Dendritic cell treated with granulocyte-macrophage colony-stimulating factor and Interleukin-4, amounts not matched to agents 40 ng/mL and 50 ng/mL, for 4 days (primary cell): ENCODE measurements around the gene TNIK.
A peak's percentile ranks its signal among the peaks of the same experiment; 100 is the strongest.

Experiments
- H3K27ac Mint-ChIP-seq: one replicate; pipeline ENCODE4 v1.8.0; 2022; ENCODE audit warnings: mild to moderate bottlenecking, mixed read lengths
- H3K27me3 Mint-ChIP-seq: one replicate; pipeline ENCODE4 v1.8.0; 2022; ENCODE audit warnings: mild to moderate bottlenecking, mixed read lengths
- H3K36me3 Mint-ChIP-seq: one replicate; pipeline ENCODE4 v1.8.0; 2022; ENCODE audit warnings: low read depth, mixed read lengths
- H3K4me1 Mint-ChIP-seq: one replicate; pipeline ENCODE4 v1.8.0; 2022; ENCODE audit warnings: low read depth, mixed read lengths
- H3K4me3 Mint-ChIP-seq: one replicate; pipeline ENCODE4 v1.8.0; 2022; ENCODE audit warnings: mild to moderate bottlenecking, moderate library complexity, mixed read lengths
- H3K9me3 Mint-ChIP-seq: one replicate; pipeline ENCODE4 v1.8.0; 2022; ENCODE audit warnings: mixed read lengths
- intact Hi-C: fragments of 100-400 bp; cut with micrococcal nuclease; formaldehyde crosslinking; loops from one replicate; pipeline ENCODE4 v1.15.0; 2022

The TNIK gene

DNA sequence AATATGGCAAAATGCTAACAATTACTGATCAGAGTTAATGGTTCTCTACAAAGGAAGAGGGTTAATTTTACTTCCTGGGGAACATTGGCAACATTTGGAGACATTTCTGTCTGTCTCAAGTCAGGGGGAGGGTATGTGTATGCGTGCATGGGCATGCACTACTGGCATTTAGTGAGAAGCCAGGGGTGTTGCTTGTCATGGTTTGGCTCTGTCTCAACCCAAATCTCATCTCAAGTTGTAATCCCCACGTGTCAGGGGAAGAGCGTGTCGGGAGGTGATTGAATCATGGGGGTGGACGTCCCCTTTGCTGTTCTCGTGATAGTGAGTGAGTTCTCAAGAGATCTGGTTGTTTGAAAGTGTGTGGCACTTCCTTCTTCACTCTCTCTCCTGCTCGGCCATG is 28.3 kb upstream of the TNIK start:
- Mint-ChIP-seq H3K27ac (no peak overlapping the region), H3K36me3 (no peaks in the 10 kb centered on the region), H3K4me3 (no peak overlapping the region), H3K27me3 (no peaks in the 10 kb centered on the region), H3K9me3 (no peaks in the 10 kb centered on the region), H3K4me1 (peaks cover 10% of the 10 kb centered on the region)
- intact Hi-C loops, result no loop called here

DNA sequence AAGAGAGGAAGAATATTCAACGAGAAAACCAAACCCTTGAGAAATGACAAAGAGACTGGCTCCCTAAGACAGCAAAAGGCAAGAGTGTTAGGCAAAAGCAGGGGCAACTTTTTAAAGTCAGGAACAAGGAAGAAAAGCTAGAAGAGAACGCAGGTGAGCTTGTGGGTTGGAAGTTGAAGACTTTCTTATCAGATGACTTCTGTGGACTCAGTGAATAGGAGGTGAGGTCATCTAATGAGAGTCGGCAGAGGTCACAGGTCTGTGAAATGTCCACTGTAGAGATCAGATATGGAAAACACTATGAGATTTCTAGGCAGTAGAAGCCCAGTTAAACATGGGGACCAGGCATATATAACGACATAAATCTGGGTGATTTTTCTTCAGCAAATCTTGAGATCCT is 27.2 kb upstream of the TNIK start:
- no peak overlapping the region for H3K27ac Mint-ChIP-seq
- no peaks in the 10 kb centered on the region for H3K9me3 Mint-ChIP-seq
- peaks cover 10% of the 10 kb centered on the region for H3K4me1 Mint-ChIP-seq
- H3K36me3 Mint-ChIP-seq, result no peaks in the 10 kb centered on the region
- no peaks in the 10 kb centered on the region for H3K27me3 Mint-ChIP-seq
- no peak overlapping the region for H3K4me3 Mint-ChIP-seq
- intact Hi-C loops, result no loop called here

DNA sequence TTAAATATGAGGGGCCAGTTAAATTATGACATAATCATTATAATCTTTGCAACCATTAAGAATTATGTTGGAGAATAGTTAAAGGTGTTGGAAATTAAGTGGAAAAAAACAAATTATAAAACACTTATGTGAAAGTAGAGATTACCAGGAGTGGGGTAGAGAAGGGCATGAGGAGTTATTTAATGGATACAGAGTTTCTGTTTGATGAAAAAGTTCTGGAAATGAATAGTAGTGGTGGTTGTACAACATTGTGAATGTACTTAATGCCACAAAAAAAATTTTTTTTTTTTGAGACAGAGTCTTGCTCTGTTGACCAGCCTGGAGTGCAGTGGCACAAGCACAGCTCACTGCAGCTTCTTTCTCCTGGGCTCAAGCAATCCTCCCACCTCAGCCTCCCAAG is 25.1 kb upstream of the TNIK start:
- no peaks in the 10 kb centered on the region for H3K4me1 Mint-ChIP-seq
- H3K27ac Mint-ChIP-seq, result no peak overlapping the region
- H3K36me3 Mint-ChIP-seq, result no peaks in the 10 kb centered on the region
- intact Hi-C loops, result no loop called here
- no peaks in the 10 kb centered on the region for H3K9me3 Mint-ChIP-seq
- H3K4me3 Mint-ChIP-seq, result no peak overlapping the region
- no peaks in the 10 kb centered on the region for H3K27me3 Mint-ChIP-seq

DNA sequence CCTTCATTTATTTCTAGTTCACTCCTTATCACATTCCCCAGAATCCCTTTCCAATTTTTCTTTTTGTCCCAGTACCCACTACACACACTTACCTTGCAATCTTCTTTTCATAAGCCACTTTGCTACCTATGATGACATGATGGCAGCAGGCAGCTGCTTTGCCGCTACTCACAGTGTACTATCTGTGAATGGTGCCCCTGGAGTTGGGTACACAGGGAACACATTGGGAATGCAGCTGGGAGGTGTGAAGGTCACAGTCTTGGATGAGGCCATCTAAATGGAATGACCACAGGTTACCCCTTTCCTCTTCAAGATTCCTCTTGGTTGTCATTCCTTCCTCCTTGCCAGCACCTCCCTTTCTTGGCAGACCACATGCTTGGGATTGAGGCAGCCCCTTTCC is 20.8 kb upstream of the TNIK start:
- Mint-ChIP-seq H3K27me3 (no peaks in the 10 kb centered on the region), H3K36me3 (no peaks in the 10 kb centered on the region), H3K9me3 (no peaks in the 10 kb centered on the region), H3K4me3 (no peak overlapping the region), H3K4me1 (no peaks in the 10 kb centered on the region), H3K27ac (no peak overlapping the region)
- intact Hi-C loops, result no loop called here

DNA sequence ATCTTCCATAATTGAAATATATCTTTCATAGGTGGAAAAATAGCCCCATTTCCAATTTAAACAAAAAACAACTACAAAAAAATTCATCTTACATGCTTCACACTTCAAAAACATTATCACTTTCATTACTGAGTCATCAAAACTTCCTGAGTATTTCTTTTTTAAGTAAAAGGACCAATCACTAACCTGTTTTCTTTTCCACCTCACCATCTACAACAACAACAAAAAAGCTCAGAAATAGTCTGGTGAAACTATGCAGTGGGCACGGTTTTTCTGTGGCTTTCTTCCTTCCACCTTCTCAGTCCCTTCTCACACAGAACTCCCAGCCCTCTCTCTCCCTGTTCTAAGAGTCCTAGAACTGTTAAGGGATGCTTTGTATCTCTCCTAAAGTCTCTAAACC is 20.3 kb upstream of the TNIK start:
- intact Hi-C loops, result no loop called here
- H3K27ac Mint-ChIP-seq, result no peak overlapping the region

DNA sequence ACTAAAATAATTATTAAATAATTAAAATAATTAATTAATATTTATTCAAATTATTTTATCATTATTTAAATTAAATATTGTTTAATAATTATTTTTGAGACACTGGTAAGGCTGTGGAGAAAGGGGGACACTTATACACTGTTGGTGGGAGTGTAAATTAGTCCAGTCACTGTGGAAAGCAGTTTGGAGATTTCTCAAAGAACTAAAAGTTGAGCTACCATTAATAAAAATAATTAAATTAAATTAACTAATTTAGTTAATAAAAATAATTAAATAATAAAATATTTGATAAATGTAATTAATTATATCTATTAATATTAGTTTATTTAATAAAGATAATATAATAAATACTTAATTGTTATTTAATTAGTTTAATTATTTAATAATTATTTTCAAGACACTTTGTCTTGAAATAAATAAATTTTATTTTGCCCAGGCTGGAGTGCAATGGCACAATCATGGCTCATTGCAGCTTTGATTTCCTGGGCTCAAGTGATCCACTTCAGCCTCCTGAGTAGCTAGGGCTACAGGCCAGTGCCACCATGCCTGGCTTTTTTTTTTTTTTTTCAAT is 16.4 kb upstream of the TNIK start:
- intact Hi-C loops, result no loop called here
- no peaks in the 10 kb centered on the region for H3K9me3 Mint-ChIP-seq
- no peak overlapping the region for H3K4me3 Mint-ChIP-seq
- H3K27me3 Mint-ChIP-seq, result no peaks in the 10 kb centered on the region
- no peaks in the 10 kb centered on the region for H3K36me3 Mint-ChIP-seq
- no peaks in the 10 kb centered on the region for H3K4me1 Mint-ChIP-seq
- H3K27ac Mint-ChIP-seq, result no peak overlapping the region

More for the DNA sequence above, 20.3 kb upstream of the TNIK start:
- H3K36me3 Mint-ChIP-seq, result no peaks in the 10 kb centered on the region
- H3K4me1 Mint-ChIP-seq, result no peaks in the 10 kb centered on the region
- H3K27me3 Mint-ChIP-seq, result no peaks in the 10 kb centered on the region
- no peaks in the 10 kb centered on the region for H3K9me3 Mint-ChIP-seq
- H3K4me3 Mint-ChIP-seq, result no peak overlapping the region

DNA sequence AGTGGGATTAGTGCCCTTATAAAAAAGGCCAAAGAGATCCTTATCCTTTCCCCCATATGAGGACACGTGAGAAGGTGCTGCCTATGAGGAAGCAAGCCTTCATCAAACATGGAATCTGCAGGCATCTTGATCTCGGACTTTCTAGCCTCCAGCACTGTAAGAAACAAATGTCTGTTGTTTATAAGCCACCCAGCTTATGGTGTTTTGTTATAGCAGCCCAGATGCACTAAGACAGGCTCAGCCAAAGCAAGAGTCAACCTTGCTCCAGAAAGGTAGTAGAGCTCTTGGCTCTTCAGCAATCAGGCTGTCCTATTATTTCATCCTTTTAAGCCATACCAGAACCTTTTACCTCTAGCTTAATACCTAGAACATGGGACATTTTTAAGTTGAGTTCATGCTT is 12.3 kb upstream of the TNIK start:
- intact Hi-C loops, result no loop called here
- no peaks in the 10 kb centered on the region for H3K36me3 Mint-ChIP-seq
- no peaks in the 10 kb centered on the region for H3K4me1 Mint-ChIP-seq
- H3K4me3 Mint-ChIP-seq, result no peak overlapping the region
- no peaks in the 10 kb centered on the region for H3K27me3 Mint-ChIP-seq
- H3K9me3 Mint-ChIP-seq, result no peaks in the 10 kb centered on the region
- no peak overlapping the region for H3K27ac Mint-ChIP-seq

DNA sequence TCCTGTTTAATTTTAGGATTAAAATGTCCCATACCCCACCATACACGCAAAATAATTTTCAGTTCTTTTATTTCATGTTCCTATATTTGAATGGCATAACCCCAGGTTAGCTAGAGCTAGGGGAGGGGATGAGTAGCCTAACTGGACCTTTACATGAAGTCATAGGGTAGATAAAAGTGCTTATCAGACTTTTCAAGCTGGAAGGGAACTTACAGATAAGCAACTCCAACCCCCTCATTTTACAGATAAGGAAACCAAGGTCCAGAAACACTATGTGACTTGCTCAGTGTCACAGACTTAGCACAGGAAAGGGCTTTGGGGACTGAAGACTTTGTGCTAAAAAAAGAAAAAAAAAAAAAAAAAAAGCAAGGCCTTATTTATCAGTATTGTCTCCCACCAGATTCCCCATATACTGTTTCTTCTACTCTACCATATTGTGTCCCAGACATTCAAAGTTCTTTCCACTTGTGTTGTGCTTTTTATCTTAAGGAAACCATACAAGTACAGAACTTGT is 10.6 kb upstream of the TNIK start:
- no peak overlapping the region for H3K27ac Mint-ChIP-seq
- H3K4me3 Mint-ChIP-seq, result no peak overlapping the region
- no peaks in the 10 kb centered on the region for H3K4me1 Mint-ChIP-seq
- H3K27me3 Mint-ChIP-seq, result no peaks in the 10 kb centered on the region
- intact Hi-C loops, result no loop called here
- H3K36me3 Mint-ChIP-seq, result no peaks in the 10 kb centered on the region
- no peaks in the 10 kb centered on the region for H3K9me3 Mint-ChIP-seq

DNA sequence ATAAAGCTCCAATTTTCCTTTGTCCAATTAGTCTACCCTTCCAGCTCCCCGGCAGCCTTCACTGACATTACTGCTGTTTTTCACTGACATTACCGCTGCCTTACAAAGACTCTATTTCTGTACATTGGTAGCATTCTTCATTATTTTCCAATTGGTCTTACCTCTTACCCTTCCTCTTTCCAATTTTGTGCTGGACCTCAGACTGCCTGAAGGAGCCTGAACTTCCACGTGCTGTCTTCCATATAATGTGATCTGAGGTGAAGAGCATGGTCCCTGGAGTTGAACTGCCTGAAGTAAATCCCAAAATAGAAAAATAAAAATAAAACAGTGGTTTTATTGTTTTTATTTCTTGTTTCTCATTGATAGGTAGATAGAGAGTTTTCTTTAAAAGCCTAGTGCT is 9.2 kb upstream of the TNIK start:
- Mint-ChIP-seq H3K27me3 (peaks cover 4% of the 10 kb centered on the region), H3K9me3 (no peaks in the 10 kb centered on the region), H3K4me1 (no peaks in the 10 kb centered on the region), H3K4me3 (no peak overlapping the region), H3K27ac (no peak overlapping the region), H3K36me3 (no peaks in the 10 kb centered on the region)
- intact Hi-C loops, result no loop called here

DNA sequence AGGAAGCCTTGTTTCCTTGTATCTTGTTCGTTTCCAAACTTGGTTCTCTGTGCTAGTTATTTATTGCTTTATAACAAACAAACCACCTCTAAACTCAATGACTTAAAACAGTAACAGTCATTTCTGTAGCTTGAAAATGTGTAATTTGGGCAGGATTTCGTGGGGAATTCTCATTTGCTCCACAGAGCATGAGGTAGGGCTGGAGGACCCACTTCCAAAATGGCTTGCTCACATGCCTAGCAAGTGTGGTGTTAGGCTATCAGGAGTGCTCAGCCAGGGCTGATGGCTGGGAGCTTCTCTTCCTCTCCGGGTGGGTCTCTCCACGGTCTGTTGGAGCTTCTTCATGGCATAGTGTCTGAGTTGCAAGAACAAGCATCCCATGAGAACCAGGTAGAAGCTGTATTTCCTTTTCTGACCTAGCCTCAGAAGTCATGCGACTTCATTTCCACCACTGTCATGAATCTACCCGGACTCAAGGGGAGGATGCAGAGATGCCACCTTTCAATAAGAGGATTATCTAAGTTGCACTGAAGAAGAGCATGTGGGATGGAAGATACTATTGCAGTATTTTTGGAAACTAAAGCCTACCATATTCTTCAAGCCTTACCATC is 8.2 kb upstream of the TNIK start:
- H3K4me3 Mint-ChIP-seq, result no peak overlapping the region
- H3K4me1 Mint-ChIP-seq, result no peaks in the 10 kb centered on the region
- H3K9me3 Mint-ChIP-seq, result no peaks in the 10 kb centered on the region
- H3K27ac Mint-ChIP-seq, result no peak overlapping the region
- H3K27me3 Mint-ChIP-seq, result peaks cover 8% of the 10 kb centered on the region
- no peaks in the 10 kb centered on the region for H3K36me3 Mint-ChIP-seq
- intact Hi-C loops, result no loop called here

DNA sequence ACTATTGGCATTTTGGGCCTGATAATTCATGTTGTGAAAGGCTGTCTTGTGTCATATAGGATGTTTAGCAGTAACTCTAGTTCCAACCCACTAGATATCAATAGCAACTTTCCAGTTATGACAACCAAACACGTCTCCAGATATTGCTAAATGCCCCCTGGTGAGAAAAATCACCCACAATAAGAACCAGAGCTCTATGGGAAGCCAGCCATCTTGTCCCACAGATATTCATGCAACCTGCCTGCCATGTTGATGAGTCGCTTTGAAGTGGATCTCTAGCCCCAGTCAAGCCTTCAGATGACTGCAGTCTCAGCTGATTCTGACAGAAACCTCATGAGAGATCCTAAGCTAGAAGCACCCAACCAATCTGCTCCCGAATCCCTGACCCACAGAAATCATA is 5.6 kb upstream of the TNIK start:
- no peaks in the 10 kb centered on the region for H3K9me3 Mint-ChIP-seq
- H3K4me3 Mint-ChIP-seq, result no peak overlapping the region
- peaks cover 23% of the 10 kb centered on the region for H3K27me3 Mint-ChIP-seq
- peaks cover 4% of the 10 kb centered on the region for H3K36me3 Mint-ChIP-seq
- H3K27ac Mint-ChIP-seq, result no peak overlapping the region
- intact Hi-C loops, result no loop called here
- peaks cover 13% of the 10 kb centered on the region for H3K4me1 Mint-ChIP-seq

DNA sequence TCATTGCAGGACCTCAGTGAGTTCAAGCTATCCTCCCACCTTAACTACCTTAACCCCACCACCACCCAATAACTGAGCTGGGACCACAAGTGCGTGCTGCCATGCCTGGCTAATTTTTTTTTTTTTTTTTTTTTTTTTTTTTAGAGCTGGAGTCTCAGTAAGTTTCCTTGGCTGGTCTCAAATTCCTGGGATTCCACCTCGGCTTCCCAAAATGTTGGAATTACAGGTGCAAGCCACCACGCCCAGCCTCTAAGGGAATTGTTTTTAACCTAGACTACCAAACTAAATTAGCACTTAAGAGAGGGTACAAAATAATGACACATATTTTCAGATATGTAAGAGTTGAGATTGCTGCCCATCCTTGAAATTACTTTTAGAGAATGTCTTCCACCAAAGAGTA is 4.3 kb upstream of the TNIK start:
- intact Hi-C loops, result no loop called here
- Mint-ChIP-seq H3K27me3 (peaks cover 34% of the 10 kb centered on the region), H3K4me1 (peaks cover 20% of the 10 kb centered on the region), H3K4me3 (no peak overlapping the region), H3K9me3 (no peaks in the 10 kb centered on the region), H3K27ac (no peak overlapping the region), H3K36me3 (peaks cover 17% of the 10 kb centered on the region)

DNA sequence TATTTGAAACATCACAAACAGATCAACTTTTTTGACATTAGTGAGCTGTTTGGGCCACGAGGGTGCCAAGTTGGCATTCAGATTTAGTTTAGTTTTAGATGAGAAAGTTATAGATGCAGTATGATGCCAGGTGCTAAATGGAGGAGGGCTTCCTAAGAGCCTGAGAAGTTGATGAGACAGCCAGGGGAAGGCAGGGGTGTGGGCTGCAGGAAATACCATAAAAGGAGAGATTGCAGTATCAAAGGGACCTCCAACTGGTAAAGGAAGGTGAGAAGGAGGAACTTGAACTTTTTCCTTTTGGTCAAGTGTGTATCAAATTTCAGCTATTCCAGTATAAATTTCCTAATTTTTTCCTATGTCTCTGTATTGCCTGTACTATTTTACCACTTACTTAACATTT is 2.0 kb upstream of the TNIK start:
- intact Hi-C loops, result no loop called here
- Mint-ChIP-seq H3K9me3 (no peaks in the 10 kb centered on the region), H3K27me3 (peaks cover 57% of the 10 kb centered on the region), H3K4me3 (no peak overlapping the region), H3K27ac (no peak overlapping the region), H3K4me1 (peaks cover 40% of the 10 kb centered on the region), H3K36me3 (peaks cover 21% of the 10 kb centered on the region)

DNA sequence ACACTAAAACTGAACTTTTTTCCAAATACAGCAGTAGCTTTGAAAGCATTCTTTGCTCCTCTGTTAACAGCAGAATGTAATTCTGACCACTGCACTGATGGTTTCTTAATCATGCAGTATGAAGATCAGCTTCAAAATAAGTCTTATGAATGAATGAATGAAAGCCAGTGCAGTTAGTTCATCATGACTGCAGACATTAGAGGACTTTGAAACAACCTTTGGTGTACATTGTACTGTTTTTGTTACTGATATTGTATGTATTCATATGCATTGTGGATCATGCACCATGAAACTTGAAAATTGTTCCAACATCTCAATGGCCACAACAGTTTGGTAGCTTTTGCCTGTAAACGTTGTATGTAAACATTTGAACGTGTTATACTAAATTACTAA is 1.3 kb upstream of the TNIK start:
- Mint-ChIP-seq H3K27me3 (peaks cover 57% of the 10 kb centered on the region), H3K4me3 (peak overlapping the region; percentile 94), H3K9me3 (no peaks in the 10 kb centered on the region), H3K4me1 (peaks cover 40% of the 10 kb centered on the region), H3K27ac (no peak overlapping the region), H3K36me3 (peaks cover 21% of the 10 kb centered on the region)
- intact Hi-C loops, result no loop called here
